ENCODE measurements around the gene RBM26. TPM values are rescaled to one million over a fixed set of nuclear protein-coding genes. Genes with fewer than 3 reads are reported as not detected.
A peak's percentile ranks its signal among the peaks of the same experiment; 100 is the strongest.

RBM26 gene
- polyA plus RNA-seq, 1 of the 3 experiments (the other 2 are of a cell fraction): 12.5 TPM

DNA sequence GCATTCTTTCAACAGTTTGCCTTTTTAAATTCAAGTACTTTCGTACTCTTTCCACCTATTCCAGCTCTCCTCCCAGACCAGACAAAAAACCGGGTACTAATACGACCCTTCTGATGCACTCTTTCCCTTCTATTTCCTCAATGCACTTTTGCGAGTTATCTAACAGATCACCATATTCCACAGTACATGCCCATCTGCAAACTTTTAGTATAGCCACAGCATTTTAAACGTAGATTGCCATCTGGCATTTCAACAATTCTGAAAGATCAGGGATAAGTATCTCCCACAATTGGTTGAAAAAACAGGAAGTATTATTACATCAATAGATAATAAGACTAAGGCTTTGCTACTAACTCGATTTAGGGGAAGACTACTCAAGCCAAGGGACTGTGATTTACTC is 31.5 kb downstream of the RBM26 start:
- H2AFZ ChIP-seq (ENCODE audit: low read depth): no peak overlapping the region
- peaks cover 9% of the 10 kb centered on the region for H3F3A ChIP-seq (replicated peaks; ENCODE audit: insufficient read depth)
- H3K4me1 ChIP-seq (ENCODE audit: control insufficient read depth in 1 of 2, insufficient read depth in 2 of 2, low read depth in 1 of 2, low read length in 1 of 2): no peaks in the 10 kb centered on the region; a peak in 1 of 4 replicates
- peaks cover 39% of the 10 kb centered on the region for H3K79me2 ChIP-seq (ENCODE audit: insufficient read depth)
- 0 out of 4 replicates have a peak overlapping the region, but pooled peaks of 1 of the 2 experiments have one; percentile 6 for H3K27ac ChIP-seq (ENCODE audit: low read depth in 2 of 2, low read length in 1 of 2)
- H3K9me3 ChIP-seq: no peaks in the 10 kb centered on the region; the same call in 1 of the 2 replicates
- CTCF ChIA-PET: interaction anchor here (1.5 kb wide), 1 partner anchor 24 kb away, joined by 6 read pairs; no protein-coding TSS in a partner anchor
- peak; percentile 1 for DNase-seq
- WGBS (ENCODE audit: low lambda C conversion rate): 71% methylated on average over 6 of the region's 6 CpGs
- TF ChIP-seq GATA2 (CRISPR knock-in tag; IDR thresholded peaks at IDR 0.05): 0 out of 2 replicates have a peak, but pooled peaks have one; percentile 15
- 0 out of 2 replicates have a peak, but pooled peaks have one; percentile 25 for TF ChIP-seq RCOR1 (IDR thresholded peaks at IDR 0.05; ENCODE audit: low read length)
- TF ChIP-seq SMC3 (IDR thresholded peaks at IDR 0.05; ENCODE audit: low read depth, low read length): no peak
- no peak for TF ChIP-seq TCF12 (IDR thresholded peaks at IDR 0.05)
- no peak overlapping the region for H3K9ac ChIP-seq
- H3K4me3 ChIP-seq (ENCODE audit: low read depth in 2 of 2, low read length in 1 of 2): no peak overlapping the region
- no peaks in the 10 kb centered on the region; the same call in 1 of the 2 replicates for H4K20me1 ChIP-seq (ENCODE audit: insufficient read depth)
- H3K36me3 ChIP-seq (replicated peaks in 1 of 2; ENCODE audit: control insufficient read depth in 1 of 2, insufficient read depth in 2 of 2, low read length in 1 of 2): peaks cover 42 to 68% of the 10 kb centered on the region in 2 experiments
- POLR2A ChIA-PET: no interaction called here
- H3K4me2 ChIP-seq: no peak overlapping the region
- H3K9me2 ChIP-seq: no peaks in the 10 kb centered on the region
- no peaks in the 10 kb centered on the region for H3K27me3 ChIP-seq (ENCODE audit: insufficient read depth)

DNA sequence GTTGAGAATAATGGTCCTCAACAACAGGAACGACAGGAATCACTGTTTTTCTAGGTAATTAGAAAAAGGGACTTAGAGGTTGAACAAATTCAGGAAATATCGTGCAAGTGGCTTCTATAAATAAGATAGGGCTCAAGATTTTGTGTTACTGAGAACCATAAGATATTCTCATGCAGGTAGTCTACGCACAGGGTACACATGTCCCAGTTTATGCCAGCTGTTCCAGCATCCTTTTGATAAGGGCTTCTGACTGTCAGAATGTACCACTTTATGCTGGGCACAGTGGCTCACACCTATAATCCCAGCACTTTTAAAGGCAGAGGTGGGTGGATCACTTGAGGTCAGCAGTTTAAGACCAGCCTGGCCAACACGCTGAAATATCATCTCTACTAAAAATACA is 32.1 kb downstream of the RBM26 start:
- ChIA-PET CTCF (interaction anchor here (1.5 kb wide), 1 partner anchor 24 kb away, joined by 6 read pairs; no protein-coding TSS in a partner anchor), POLR2A (no interaction called here)
- H3K36me3 ChIP-seq (replicated peaks in 1 of 2; ENCODE audit: control insufficient read depth in 1 of 2, insufficient read depth in 2 of 2, low read length in 1 of 2): peaks cover 48 to 71% of the 10 kb centered on the region in 2 experiments
- peaks cover 9% of the 10 kb centered on the region for H3F3A ChIP-seq (replicated peaks; ENCODE audit: insufficient read depth)
- WGBS (ENCODE audit: low lambda C conversion rate): 100% methylated on average over 4 of the region's 4 CpGs
- no peak overlapping the region for H3K27ac ChIP-seq (ENCODE audit: low read depth in 2 of 2, low read length in 1 of 2)
- no peak for DNase-seq
- no peaks in the 10 kb centered on the region; a peak in 1 of 4 replicates for H3K4me1 ChIP-seq (ENCODE audit: control insufficient read depth in 1 of 2, insufficient read depth in 2 of 2, low read depth in 1 of 2, low read length in 1 of 2)
- TF ChIP-seq ELF1 (IDR thresholded peaks at IDR 0.05) (no peak), EZH2phosphoT487 (IDR thresholded peaks at IDR 0.05; ENCODE audit: borderline replicate concordance, low read depth) (no peak), RCOR1 (IDR thresholded peaks at IDR 0.05; ENCODE audit: low read length) (no peak), PBX3 (IDR thresholded peaks at IDR 0.05) (no peak), YY1 (IDR thresholded peaks at IDR 0.05; ENCODE audit: low read depth) (no peak), TEAD4 (IDR thresholded peaks at IDR 0.05; ENCODE audit: borderline replicate concordance, insufficient read depth) (no peak)
- no peaks in the 10 kb centered on the region for H3K27me3 ChIP-seq (ENCODE audit: insufficient read depth)
- no peak overlapping the region for H2AFZ ChIP-seq (ENCODE audit: low read depth)
- no peak overlapping the region for H3K4me3 ChIP-seq (ENCODE audit: low read depth in 2 of 2, low read length in 1 of 2)
- no peak overlapping the region for H3K9ac ChIP-seq
- H3K79me2 ChIP-seq (ENCODE audit: insufficient read depth): peaks cover 33% of the 10 kb centered on the region
- no peak overlapping the region for H3K4me2 ChIP-seq
- no peaks in the 10 kb centered on the region for H3K9me3 ChIP-seq
- no peaks in the 10 kb centered on the region for H3K9me2 ChIP-seq
- no peaks in the 10 kb centered on the region for H4K20me1 ChIP-seq (ENCODE audit: insufficient read depth)

- Histone ChIP-seq H3K4me2 (no peak overlapping the region), H3K27me3 (ENCODE audit: insufficient read depth) (no peaks in the 10 kb centered on the region), H3K36me3 (replicated peaks in 1 of 2; ENCODE audit: control insufficient read depth in 1 of 2, insufficient read depth in 2 of 2, low read length in 1 of 2) (peaks cover 61 to 73% of the 10 kb centered on the region in 2 experiments), H3K27ac (ENCODE audit: low read depth in 2 of 2, low read length in 1 of 2) (no peak overlapping the region), H3K4me3 (ENCODE audit: low read depth in 2 of 2, low read length in 1 of 2) (no peak overlapping the region), H3K9ac (no peak overlapping the region), H4K20me1 (ENCODE audit: insufficient read depth) (no peaks in the 10 kb centered on the region), H3K4me1 (ENCODE audit: control insufficient read depth in 1 of 2, insufficient read depth in 2 of 2, low read depth in 1 of 2, low read length in 1 of 2) (no peaks in the 10 kb centered on the region), H3F3A (replicated peaks; ENCODE audit: insufficient read depth) (peaks cover 11% of the 10 kb centered on the region), H3K9me2 (no peaks in the 10 kb centered on the region), H2AFZ (ENCODE audit: low read depth) (no peak overlapping the region), H3K79me2 (ENCODE audit: insufficient read depth) (peaks cover 10% of the 10 kb centered on the region), H3K9me3 (no peaks in the 10 kb centered on the region)
- DNase-seq: no peak
- ChIA-PET CTCF (no interaction called here), POLR2A (no interaction called here)
- WGBS (ENCODE audit: low lambda C conversion rate): 94% methylated on average over 1 of the region's 1 CpG
- TF ChIP-seq FOXM1 (IDR thresholded peaks at IDR 0.05; ENCODE audit: low read depth) (no peak), FOSL2 (IDR thresholded peaks at IDR 0.05; ENCODE audit: borderline replicate concordance, low read depth) (no peak), RXRA (IDR thresholded peaks at IDR 0.05; ENCODE audit: borderline replicate concordance, low read depth) (no peak), SMC3 (IDR thresholded peaks at IDR 0.05; ENCODE audit: low read depth, low read length) (no peak), IRF3 (IDR thresholded peaks at IDR 0.05; ENCODE audit: low read depth, low read length) (no peak), RAD21 (IDR thresholded peaks at IDR 0.05; ENCODE audit: low read length) (no peak), USF1 (IDR thresholded peaks at IDR 0.05; ENCODE audit: borderline replicate concordance, low read depth) (no peak)
- TF ChIP-seq, protein P1, sequence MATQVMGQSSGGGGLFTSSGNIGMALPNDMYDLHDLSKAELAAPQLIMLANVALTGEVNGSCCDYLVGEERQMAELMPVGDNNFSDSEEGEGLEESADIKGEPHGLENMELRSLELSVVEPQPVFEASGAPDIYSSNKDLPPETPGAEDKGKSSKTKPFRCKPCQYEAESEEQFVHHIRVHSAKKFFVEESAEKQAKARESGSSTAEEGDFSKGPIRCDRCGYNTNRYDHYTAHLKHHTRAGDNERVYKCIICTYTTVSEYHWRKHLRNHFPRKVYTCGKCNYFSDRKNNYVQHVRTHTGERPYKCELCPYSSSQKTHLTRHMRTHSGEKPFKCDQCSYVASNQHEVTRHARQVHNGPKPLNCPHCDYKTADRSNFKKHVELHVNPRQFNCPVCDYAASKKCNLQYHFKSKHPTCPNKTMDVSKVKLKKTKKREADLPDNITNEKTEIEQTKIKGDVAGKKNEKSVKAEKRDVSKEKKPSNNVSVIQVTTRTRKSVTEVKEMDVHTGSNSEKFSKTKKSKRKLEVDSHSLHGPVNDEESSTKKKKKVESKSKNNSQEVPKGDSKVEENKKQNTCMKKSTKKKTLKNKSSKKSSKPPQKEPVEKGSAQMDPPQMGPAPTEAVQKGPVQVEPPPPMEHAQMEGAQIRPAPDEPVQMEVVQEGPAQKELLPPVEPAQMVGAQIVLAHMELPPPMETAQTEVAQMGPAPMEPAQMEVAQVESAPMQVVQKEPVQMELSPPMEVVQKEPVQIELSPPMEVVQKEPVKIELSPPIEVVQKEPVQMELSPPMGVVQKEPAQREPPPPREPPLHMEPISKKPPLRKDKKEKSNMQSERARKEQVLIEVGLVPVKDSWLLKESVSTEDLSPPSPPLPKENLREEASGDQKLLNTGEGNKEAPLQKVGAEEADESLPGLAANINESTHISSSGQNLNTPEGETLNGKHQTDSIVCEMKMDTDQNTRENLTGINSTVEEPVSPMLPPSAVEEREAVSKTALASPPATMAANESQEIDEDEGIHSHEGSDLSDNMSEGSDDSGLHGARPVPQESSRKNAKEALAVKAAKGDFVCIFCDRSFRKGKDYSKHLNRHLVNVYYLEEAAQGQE (IDR thresholded peaks at IDR 0.05; ENCODE audit: low read depth, low read length): no peak
Observed at GRCh38 chr13:79369226-79369625, 36.8 kb downstream of the RBM26 start.

Measured in SK-N-SH (cell line).